ENCODE data around the gene DIABLO.
"Not testable (repeated sequence)": the region's sequence is repeated elsewhere in the genome, so short reads cannot be mapped to it uniquely, and the experiment has no call there.

Gene DIABLO

DNA sequence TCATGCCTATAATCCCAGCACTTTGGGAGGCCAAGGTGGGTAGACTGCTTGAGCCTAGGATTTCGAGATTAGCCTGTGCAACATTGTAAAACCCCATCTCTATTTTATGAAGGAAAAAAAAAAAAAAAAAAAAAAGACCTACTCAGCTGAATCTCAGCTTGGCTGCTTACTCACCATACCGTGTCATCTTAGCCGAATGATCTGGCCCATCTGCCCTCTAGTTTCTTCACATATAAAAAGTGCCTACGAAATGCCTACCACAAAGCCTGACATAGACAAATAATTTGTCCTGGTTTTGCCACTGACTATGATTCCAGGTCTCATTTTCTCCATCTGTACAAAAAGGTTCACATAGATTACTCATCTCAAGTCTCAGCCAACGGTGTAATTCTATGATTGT is 10.1 kb downstream of the DIABLO start:
- in situ Hi-C loops (cut with HindIII; ENCODE audit: low sequenced_read_pairs): no loop called here

DNA sequence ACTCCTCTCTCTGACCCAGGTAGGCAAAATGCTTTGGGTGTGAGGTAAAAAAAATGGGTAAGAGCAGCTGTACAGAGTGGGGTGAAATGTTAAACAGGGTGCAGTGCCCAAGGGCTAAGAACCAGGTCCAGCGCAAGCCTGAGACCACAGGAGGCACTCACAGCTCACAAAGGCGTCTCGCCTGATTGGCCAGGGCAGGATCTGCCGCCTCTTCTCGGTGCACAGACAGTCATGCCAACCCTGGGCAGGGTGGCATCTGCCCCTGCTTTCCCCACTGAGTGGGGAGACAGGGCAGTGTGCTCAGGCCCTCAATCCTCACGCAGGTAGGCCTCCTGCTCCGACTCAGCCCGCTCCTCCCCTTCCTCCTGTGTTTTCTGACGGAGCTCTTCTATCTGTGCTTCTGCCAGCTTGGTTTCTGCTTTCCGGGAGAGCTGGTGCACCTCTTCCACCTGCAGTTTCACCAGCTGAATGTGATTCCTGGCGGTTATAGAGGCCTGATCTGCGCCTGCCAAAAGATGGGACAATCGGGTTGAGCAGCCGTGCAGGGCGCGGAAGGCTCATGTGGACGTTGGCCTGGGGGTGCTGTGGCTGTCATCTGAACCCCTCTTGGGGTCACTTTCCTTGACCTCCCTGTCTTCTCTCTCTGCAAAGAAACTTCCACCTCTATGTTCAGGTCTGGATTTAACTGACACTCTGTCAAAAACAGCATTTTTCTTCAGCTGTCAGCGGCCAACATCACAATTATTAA is 17.6 kb downstream of the DIABLO start:
- in situ Hi-C loops (cut with HindIII; ENCODE audit: low sequenced_read_pairs): no loop called here

DNA sequence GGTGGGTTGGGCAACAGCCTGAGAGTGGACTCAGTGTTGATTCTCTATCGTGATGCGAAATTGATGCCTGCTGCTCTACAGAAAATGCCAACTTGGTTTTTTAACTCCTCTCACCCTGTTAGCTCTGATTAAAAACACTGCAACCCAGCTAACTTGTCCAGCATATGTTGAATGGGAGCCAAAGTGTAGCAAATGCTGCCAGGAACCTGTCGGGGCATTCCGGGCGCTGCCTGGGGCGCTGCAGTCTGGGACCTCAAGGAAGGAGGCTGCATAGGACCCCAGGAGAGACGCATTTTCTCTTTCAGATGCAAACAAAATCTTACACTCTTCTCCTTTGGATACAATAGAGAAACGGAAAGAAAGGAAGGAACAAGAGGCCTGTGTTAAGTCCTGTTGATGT is 18.5 kb downstream of the DIABLO start:
- in situ Hi-C loops (cut with HindIII; ENCODE audit: low sequenced_read_pairs): no loop called here

DNA sequence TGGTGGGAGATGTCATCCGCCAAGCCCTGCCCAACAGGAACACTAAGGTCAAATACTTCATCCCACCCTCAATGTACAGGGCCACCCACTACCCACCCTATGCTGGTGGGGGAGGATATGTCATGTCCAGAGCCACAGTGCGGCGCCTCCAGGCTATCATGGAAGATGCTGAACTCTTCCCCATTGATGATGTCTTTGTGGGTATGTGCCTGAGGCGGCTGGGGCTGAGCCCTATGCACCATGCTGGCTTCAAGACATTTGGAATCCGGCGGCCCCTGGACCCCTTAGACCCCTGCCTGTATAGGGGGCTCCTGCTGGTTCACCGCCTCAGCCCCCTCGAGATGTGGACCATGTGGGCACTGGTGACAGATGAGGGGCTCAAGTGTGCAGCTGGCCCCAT is 18.9 kb downstream of the DIABLO start:
- in situ Hi-C loops (cut with HindIII; ENCODE audit: low sequenced_read_pairs): no loop called here

DNA sequence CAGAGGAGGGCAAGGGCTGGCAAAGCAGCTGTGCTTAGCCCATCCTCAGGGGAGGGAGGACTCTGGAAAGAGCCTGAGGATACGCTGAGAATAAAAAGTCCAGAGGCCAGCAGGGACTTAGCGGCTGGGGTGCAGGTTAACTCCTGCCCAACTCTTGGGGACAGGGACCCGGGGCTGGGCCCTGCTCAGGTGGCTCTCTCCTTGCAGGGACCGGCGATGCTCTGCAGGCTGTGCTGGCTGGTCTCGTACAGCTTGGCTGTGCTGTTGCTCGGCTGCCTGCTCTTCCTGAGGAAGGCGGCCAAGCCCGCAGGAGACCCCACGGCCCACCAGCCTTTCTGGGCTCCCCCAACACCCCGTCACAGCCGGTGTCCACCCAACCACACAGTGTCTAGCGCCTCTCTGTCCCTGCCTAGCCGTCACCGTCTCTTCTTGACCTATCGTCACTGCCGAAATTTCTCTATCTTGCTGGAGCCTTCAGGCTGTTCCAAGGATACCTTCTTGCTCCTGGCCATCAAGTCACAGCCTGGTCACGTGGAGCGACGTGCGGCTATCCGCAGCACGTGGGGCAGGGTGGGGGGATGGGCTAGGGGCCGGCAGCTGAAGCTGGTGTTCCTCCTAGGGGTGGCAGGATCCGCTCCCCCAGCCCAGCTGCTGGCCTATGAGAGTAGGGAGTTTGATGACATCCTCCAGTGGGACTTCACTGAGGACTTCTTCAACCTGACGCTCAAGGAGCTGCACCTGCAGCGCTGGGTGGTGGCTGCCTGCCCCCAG is 19.6 kb downstream of the DIABLO start:
- in situ Hi-C loops (cut with HindIII; ENCODE audit: low sequenced_read_pairs): no loop called here

DNA sequence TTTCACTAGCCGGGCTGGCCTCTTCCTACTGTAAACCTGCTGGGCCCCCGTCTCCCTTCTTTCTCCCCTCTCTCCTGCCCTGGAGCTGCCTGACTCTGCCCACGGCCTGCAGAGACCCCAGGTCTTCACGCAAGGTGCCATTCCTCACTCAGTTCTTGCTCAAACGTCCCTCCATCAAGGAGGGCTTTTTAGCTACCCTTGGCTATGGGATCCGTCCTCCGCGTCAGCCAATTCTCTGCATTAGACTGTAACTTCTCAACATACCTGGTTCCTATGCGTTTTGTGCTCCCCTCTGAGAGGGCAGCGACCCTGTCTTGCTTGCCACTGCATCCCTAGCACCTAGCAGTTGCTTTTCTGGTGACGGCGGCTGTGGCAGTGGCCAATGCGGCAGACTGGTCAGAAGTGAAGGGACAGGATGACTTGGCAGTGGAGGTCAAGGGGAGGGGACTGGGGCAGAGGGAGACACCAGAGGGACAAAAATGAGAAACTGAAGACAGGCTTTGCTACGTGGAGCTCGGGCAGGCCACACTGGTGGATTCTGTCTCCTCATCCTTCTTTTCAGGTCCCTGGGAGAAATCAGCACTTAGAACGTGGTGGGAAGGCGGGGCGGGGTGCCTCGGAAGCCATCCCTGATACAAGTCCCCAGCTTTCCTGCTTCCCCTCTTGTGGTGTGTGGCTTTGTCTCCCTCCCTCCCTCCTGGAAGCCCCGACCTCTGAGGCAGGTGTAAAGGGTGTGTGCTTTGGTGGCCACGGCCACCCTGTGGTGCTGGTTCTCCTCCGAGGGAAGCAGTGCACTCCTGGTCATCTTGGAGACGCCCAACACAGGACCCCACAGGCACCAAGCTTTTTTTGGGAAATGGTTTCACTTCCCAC is 20.6 kb downstream of the DIABLO start:
- in situ Hi-C loops (cut with HindIII; ENCODE audit: low sequenced_read_pairs): no loop called here

DNA sequence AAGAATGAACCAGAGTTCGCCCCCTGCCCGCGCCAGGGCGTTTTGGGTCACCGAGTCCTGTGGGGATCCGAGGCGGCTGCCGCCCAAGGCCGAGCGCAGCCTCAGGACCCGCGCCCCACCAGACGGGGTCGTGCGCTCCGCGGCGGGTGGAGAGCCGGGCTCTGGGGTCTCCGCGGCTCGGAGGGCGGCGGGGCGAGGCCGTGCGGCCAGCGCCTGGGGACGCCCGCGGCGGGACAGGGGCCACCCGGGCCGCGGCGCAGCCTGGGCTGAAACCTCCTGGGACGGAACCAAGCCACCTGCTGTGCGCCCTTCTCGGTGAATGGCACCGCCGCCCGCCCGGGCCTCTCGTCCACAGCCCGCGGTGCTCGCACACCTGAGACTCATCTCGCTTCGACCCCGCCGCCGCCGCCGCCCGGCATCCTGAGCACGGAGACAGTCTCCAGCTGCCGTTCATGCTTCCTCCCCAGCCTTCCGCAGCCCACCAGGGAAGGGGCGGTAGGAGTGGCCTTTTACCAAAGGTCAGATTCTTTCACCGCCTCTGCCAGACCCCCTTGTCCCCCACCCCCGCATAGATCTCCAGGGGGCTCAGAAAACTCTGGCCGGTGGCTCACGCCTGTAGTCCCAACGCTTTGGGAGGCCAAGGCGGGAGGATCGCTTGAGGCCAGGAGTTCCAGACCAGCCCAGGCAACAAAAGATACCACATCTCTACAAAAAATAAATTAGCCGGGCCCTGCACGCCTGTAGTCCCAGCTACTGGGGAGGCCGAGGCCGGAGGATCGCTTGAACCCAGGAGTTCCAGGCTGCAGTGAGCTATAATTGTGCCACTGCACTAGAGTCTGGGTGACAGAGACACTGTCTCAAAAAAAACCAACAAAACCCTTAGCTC is 21.4 kb downstream of the DIABLO start:
- in situ Hi-C loops (cut with HindIII; ENCODE audit: low sequenced_read_pairs): no loop called here

DNA sequence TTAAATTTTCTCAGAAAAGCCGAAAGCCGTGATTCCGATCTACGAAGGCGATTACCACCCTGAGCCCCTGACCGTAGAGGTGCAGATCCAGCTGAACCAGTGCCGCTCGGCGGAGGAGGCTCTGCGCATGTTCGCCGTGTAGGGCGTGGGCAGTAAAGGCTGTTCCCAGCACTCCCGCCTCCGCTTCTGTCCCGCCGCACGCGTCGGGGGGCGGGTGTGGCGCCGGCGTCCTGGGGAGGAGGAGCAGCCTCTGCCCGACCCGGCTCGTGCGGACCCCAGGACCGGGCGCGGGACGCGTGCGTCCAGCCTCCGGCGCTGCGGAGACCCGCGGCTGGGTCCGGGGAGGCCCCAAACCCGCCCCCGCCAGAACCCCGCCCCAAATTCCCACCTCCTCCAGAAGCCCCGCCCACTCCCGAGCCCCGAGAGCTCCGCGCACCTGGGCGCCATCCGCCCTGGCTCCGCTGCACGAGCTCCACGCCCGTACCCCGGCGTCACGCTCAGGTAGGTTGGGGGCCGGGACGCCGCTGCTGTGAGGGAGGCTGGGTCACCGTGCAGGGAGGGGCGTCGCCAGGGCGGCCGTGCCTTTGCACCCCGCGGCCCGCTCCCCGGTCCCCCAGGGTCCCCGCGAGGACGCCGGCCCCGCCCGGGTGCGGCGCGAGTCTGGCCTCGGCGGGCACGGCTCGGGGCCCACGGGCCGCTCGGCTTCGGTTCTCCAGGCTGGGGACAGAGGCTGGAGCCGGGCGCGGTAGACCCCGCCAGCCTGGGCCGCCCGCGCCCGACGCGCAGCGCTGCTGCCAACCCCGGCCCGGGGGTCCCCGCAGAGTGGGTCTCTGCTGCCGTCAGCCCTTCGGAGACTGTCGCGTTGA is 22.3 kb downstream of the DIABLO start, which contains the start of gene B3GNT4:
B3GNT4 (plus strand) TSS at position 409 of the 866 bp plus-strand sequence. CDS start 910 bp downstream, outside the sequence.
- in situ Hi-C loops (cut with HindIII; ENCODE audit: low sequenced_read_pairs): no loop called here

DNA sequence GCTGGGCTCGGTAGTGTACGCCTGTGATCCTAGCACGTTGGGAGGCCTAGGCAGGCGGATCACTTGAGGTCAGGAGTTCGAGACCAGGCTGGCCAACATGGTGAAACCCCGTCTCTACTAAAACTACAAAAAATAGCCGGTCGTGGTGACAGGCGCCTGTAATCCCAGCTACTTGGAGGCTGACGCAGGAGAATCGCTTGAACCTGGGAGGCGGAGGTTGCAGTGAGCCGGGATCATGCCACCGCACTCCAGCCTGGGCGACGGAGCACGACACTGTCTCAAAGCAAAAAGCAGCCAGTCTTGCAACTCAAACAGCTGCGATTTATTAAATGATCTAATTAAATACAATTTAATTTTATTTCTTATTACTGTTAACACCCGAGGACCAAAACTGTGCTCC is 23.0 kb downstream of the DIABLO start:
- in situ Hi-C loops (cut with HindIII; ENCODE audit: low sequenced_read_pairs): not testable (repeated sequence)

DNA sequence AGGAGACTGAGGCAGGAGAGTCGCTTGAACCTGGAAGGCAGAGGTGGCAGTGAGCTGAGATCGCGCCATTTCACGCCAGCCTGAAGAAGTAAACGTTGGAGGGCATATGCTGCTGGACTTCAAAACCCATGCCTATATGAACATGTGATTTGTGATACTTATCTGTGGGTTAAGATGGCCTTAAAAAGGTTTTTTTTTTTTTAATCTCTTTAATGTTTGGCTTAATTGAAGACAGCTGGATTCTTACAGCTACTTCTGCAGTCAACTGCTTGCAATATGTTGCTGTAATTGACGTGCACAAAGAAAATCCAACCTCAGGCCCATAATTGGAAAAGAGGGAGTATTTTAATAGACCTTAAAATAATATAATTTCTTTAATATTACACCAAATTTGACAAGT is 23.8 kb downstream of the DIABLO start:
- in situ Hi-C loops (cut with HindIII; ENCODE audit: low sequenced_read_pairs): no loop called here

DNA sequence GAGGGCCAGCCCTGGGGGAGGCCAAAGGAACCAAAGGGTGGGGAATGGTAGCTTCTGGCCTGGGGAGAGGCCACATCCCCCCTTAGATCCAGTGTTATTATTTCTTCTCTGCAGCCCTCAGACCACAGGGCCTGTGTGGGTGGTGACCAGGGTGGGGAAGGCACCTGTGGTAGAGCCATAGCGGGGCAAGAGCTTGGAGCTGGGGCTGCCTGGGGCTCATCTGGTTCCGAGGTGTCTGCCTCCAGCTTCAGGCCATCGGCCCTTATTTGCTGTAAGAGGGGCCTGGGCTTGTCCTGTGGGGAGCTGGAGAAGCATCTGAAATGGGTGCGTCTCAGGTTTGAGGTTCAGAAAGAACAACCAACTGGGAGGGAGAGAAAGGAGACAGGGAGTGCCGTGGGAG is 24.5 kb downstream of the DIABLO start:
- in situ Hi-C loops (cut with HindIII; ENCODE audit: low sequenced_read_pairs): no loop called here

DNA sequence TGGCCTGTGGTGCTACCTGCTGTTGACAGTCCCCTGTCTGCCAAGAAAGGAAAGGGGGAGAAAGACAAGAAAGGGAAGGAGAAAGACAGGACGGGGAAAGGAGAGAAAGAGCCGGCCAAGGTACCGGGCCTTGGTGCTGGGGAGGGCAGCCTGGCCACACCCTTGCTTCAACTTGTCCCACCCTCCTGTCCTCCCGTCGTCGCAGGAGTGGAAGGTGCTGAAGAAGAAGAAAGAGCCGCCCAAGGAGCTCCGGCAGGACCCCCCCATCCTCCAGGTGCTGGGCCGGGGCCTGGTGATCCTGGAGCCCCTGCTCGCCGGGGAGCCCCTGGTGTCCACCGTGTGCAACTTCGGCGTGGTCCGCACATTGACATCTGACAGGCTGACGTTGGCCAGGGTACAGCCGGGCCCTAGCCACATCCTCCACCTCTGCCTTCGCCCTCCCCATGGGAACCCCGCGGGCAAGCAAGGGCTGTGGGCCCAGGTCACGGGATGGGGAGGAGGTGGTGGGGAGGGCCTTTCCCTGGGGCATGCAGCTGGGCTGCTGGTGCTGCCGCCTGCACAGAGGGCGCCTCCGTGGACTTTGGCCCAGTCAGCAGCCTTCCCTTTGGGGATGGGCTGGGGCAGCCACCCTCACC is 25.2 kb downstream of the DIABLO start:
- in situ Hi-C loops (cut with HindIII; ENCODE audit: low sequenced_read_pairs): no loop called here

DNA sequence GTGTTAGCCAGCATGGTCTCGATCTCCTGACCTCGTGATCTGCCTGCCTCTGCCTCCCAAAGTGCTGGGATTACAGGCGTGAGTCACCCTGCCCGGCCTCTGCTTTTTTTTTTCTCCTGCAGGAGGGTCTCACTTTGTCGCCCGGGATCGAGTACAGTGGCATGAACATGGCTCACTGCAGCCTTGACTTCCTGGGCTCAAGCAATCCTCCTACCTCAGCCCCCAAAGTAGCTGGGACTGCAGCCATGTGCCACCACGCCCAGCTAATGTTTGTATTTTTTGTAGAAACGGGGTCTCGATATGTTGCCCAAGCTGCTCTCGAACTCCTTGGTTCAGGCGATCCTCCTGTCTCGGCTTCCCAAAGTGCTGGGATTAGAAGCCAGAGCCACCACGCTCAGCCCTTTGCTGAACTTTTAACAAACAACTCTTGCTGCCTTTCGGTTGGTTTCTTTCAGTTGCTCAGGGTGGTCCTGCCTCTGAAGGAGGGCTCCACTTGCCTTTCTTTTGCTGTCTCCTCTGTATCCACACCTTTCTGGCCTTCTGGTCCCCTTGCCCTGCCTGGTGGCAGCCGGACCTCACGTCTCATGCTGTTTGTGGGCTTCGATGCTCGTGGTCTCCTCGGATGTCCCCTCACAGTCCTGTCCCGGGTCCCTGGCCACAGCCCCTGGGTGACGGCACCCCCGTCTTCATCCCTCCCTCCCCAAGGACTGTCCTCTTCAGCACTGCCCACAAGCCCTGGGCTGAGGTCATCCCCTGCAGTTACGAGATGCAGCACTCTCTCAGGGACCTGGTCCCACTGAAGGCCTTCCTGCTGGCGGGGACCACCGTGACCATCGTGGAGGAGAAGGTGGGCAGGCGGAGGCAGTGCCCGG is 26.1 kb downstream of the DIABLO start:
- in situ Hi-C loops (cut with HindIII; ENCODE audit: low sequenced_read_pairs): no loop called here

DNA sequence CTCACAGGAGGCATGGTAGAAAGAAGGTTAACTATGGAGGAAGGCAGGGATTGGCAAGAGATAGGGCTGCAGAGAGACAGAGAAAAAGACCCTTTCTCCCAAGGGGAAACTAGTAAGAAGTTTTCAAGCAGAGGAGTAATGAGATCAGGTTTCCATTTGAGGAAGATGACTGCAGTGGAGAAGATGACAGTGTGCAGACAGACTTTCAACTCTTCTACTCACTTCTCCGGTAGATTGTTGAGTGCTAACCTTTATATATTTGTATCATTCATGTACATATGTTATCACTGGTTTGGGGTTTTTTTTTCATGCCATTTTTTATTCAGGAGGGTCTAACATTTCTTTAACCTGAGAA is 28.3 kb downstream of the DIABLO start:
- in situ Hi-C loops (cut with HindIII; ENCODE audit: low sequenced_read_pairs): no loop called here

DNA sequence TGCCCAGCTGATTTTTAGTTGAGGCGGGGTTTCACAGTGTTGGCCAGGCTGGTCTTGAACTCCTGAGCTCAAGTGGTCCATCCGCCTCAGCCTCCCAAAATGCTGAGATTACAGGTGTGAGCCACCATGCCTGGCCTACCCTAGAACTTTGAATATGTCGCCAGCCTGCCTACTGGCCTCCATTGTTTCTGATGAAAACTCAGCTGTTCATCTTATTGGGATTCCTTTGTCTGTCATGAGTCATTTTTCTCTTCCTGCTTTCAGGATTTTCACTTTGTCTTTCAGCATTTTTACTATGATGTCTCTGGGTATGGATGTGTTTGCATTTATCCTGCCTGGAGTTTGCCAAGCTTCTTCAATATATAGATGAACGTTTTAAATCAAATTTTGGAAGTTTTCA is 30.4 kb downstream of the DIABLO start:
- in situ Hi-C loops (cut with HindIII; ENCODE audit: low sequenced_read_pairs): no loop called here

DNA sequence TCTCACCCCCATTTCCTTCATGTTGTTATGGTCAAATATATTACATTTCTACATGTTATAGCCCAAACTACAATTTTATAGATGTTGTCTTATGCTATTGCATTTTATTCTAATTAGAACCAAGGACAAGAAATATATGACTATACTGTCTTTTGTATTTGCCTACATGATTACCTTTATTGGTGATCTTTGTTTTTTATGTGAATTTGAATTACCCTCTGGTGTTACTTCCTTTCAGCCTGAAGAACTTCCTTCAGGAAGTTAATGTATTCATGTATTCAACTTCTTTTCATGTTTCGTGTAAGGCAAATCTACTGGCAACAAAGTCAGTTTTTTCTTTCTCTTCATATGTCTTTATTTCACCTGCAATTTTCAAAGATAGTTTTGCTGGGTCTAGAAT is 31.0 kb downstream of the DIABLO start:
- in situ Hi-C loops (cut with HindIII; ENCODE audit: low sequenced_read_pairs): no loop called here

DNA sequence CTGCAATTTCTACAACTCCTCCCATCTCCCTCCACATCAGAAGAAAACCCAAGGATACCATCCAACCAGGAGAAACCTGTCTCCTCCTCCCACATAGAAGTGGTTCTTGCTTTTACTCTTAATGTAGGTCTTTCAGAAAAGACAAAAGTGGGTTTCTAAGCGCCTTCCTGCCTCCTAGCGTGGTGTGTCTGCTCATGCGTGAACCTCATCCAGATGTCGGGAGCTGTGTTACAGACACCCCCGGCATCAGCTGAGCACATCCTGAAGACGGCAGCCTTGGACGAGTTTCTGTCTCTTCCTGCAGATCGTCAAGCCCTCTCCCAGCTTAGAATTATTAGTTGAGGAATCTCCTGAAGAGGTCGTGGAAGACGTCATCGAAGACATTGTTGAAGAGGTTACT is 33.4 kb downstream of the DIABLO start:
- in situ Hi-C loops (cut with HindIII; ENCODE audit: low sequenced_read_pairs): no loop called here

Data from DLD1 (cell line).